Smooth muscle cell (in vitro differentiated cells): Measurements from ENCODE around the gene TLCD2. TPM values are rescaled to one million over a fixed set of nuclear protein-coding genes. Genes with fewer than 3 reads are reported as not detected.

Source experiments
- DNase-seq: peaks from one replicate; lab custom pipeline; 2025; ENCODE audit not compliant: unreplicated experiment; lab: John Stamatoyannopoulos, UW
- H2AFZ ChIP-seq: fragments of 200-600 bp; sonication (generic); 2 replicates; pipeline ENCODE4 v1.6.0; 2016; ENCODE audit warnings: antibody characterized with exemption, low read depth, mild to moderate bottlenecking
- H3F3A ChIP-seq: fragments of 200-600 bp; sonication (generic); 2 replicates; pipeline ENCODE4 v1.6.0; 2017; ENCODE audit warnings: antibody characterized with exemption, low read depth
- H3K27ac ChIP-seq: fragments of 200-600 bp; sonication (generic); 2 replicates; pipeline ENCODE4 v1.5.1; 2016; ENCODE audit warnings: low read depth, mild to moderate bottlenecking
- H3K27me3 ChIP-seq: fragments of 200-600 bp; sonication (generic); 2 replicates; pipeline ENCODE4 v1.6.1; 2016; ENCODE audit warnings: low read depth, mild to moderate bottlenecking
- H3K36me3 ChIP-seq: fragments of 200-600 bp; sonication (generic); 2 replicates; pipeline ENCODE4 v1.5.1; 2016; ENCODE audit warnings: low read depth
- H3K4me1 ChIP-seq: fragments of 200-600 bp; sonication (generic); 2 replicates; pipeline ENCODE4 v1.5.1; 2016; ENCODE audit warnings: low read depth
- H3K4me2 ChIP-seq: fragments of 200-600 bp; sonication (generic); 2 replicates; pipeline ENCODE4 v1.6.0; 2016; ENCODE audit warnings: mild to moderate bottlenecking
- H3K4me3 ChIP-seq: fragments of 200-600 bp; sonication (generic); 2 replicates; pipeline ENCODE4 v1.5.1; 2016; ENCODE audit warnings: mild to moderate bottlenecking
- H3K79me2 ChIP-seq: fragments of 200-600 bp; sonication (generic); 2 replicates; pipeline ENCODE4 v1.6.0; 2016; ENCODE audit warnings: low read depth, mild to moderate bottlenecking
- H3K9ac ChIP-seq: fragments of 200-600 bp; sonication (generic); 2 replicates; pipeline ENCODE4 v1.6.0; 2016; ENCODE audit warnings: low read depth
- H3K9me3 ChIP-seq: fragments of 200-600 bp; sonication (generic); replicated peaks from 2 replicates; pipeline ENCODE4 v1.5.1; 2016; ENCODE audit warnings: low read depth
- H4K20me1 ChIP-seq: fragments of 200-600 bp; sonication (generic); 2 replicates; pipeline ENCODE4 v1.6.0; 2016; ENCODE audit warnings: low read depth
- CTCF ChIP-seq: fragments of 200-600 bp; sonication (generic); IDR thresholded peaks from 2 replicates; pipeline ENCODE4 v1.5.1; 2017; ENCODE audit warnings: borderline replicate concordance, mild to moderate bottlenecking, antibody characterized with exemption; ENCODE audit not compliant: insufficient read depth, poor library complexity, severe bottlenecking
- WGBS: methylation state at CpG from one replicate; pipeline ENCODE4 v1.1.7; 2016; ENCODE audit warnings: low lambda C conversion rate; 5-methylcytosine and 5-hydroxymethylcytosine counted together
- polyA plus RNA-seq: library from polyadenylated mRNA; unstranded; fragments of >200 nt; fragmentation: Nextera tagmentation; extraction: Ambion mirVana; gene quantifications from 2 replicates; pipeline ENCODE4 v1.2.1, GENCODE V29; 2016
- total RNA-seq: library from RNA; depleted of rRNA; stranded (reverse); fragments of >200 nt; gene quantifications from 2 replicates; pipeline ENCODE4 v1.2.3, GENCODE V29; 2014

TLCD2 gene
- total and polyA plus RNA-seq, 2 experiments from 2014 or later: 1.9 to 2.5 TPM

GRCh38 chr17:1718362-1719165 lies 8.4 kb upstream of the TLCD2 start:
- Histone ChIP-seq H3K4me1 (peaks cover 15% of the 10 kb centered on the region), H3K79me2 (peaks cover 22% of the 10 kb centered on the region), H2AFZ (no peak overlapping the region), H3K36me3 (no peaks in the 10 kb centered on the region), H3F3A (peaks cover 25% of the 10 kb centered on the region), H3K4me3 (no peak overlapping the region), H3K9me3 (no peaks in the 10 kb centered on the region), H4K20me1 (peaks cover 24% of the 10 kb centered on the region), H3K27ac (peak overlapping the region; percentile 98), H3K4me2 (peak overlapping the region; percentile 85), H3K9ac (no peak overlapping the region), H3K27me3 (no peaks in the 10 kb centered on the region)
- DNase-seq: no peak
- WGBS: 93% methylated on average over 19 of the region's 19 CpGs
- no peak for TF ChIP-seq CTCF

GRCh38 chr17:1716912-1717695 lies 6.9 kb upstream of the TLCD2 start:
- H3K4me1 ChIP-seq: peaks cover 21% of the 10 kb centered on the region
- peaks cover 36% of the 10 kb centered on the region for H3F3A ChIP-seq
- peak overlapping the region; percentile 85 for H3K4me2 ChIP-seq
- H3K27ac ChIP-seq: peak overlapping the region; percentile 98
- peak overlapping the region; percentile 94 for H3K9ac ChIP-seq
- H3K36me3 ChIP-seq: no peaks in the 10 kb centered on the region
- peak; percentile 66 for DNase-seq
- no peaks in the 10 kb centered on the region for H3K27me3 ChIP-seq
- no peak overlapping the region for H2AFZ ChIP-seq
- peak overlapping the region; percentile 60 for H3K4me3 ChIP-seq
- TF ChIP-seq CTCF: no peak
- no peaks in the 10 kb centered on the region for H3K9me3 ChIP-seq
- H3K79me2 ChIP-seq: peaks cover 37% of the 10 kb centered on the region
- H4K20me1 ChIP-seq: peaks cover 38% of the 10 kb centered on the region
- 3% methylated on average over 13 of the region's 13 CpGs for WGBS

GRCh38 chr17:1716076-1716911 lies 6.1 kb upstream of the TLCD2 start:
- Histone ChIP-seq H3F3A (peaks cover 40% of the 10 kb centered on the region), H3K27me3 (no peaks in the 10 kb centered on the region), H3K9me3 (no peaks in the 10 kb centered on the region), H4K20me1 (peaks cover 47% of the 10 kb centered on the region), H3K4me1 (peaks cover 22% of the 10 kb centered on the region), H2AFZ (no peak overlapping the region), H3K4me3 (peak overlapping the region; percentile 97), H3K79me2 (peaks cover 45% of the 10 kb centered on the region), H3K36me3 (no peaks in the 10 kb centered on the region), H3K4me2 (peak overlapping the region; percentile 99), H3K9ac (peak overlapping the region; percentile 100), H3K27ac (peak overlapping the region; percentile 99)
- TF ChIP-seq CTCF: no peak
- peak; percentile 98 for DNase-seq
- WGBS: under 1% methylated on average over 53 of the region's 70 CpGs
